ENCODE results near the gene INSC. TPM values are rescaled to one million over a fixed set of nuclear protein-coding genes. Genes with fewer than 3 reads are reported as not detected.
"Not testable (repeated sequence)": the region's sequence is repeated elsewhere in the genome, so short reads cannot be mapped to it uniquely, and the experiment has no call there.

INSC gene
- total RNA-seq: not detected

DNA sequence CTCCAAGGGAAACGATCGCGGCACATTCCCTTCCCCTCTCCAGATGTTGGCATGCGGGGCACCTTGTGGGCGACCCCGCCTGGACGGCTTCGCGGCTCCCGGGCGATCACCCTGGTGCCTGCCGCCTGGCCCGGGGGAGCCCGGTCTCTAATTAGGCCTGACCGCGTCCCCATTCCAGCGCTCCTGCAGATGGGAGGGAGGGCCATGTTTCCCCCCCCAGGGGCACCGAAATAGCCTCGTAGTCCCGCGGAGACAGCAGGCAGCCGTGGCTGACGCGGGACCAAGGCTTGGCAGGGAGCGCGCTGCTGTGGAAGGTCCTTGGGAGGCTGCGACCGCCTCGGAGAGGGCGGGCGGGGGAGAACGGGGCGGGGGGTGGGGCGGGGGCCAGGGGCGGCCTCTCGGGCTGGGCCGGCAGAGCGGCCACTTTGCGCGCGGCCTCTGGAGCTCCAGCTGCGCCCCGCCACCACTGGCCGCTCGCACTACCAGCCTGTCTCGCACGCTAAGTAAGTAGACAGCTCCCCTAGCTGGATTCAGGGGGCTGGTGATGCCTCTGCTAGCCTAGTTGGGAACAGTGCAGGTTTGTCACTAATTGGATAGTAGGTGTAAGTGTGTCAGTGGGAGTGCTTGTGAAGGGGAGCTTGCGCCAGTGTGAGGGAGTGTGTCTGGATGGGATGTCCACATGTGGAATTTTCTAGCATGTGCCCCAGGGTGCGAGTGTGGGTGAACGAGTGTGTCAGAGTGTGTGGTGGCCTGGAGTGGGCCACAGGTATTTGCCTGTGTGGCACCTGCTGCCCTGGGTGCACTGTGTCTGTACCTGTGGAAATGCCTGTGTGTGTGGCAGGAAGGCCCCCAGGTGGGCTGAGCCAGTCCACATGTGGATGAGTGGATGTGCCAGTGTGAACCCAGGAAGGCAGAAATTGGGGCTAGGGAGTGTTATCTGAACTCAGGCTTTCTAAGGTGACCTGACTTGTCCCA, at the start of gene INSC:
INSC (plus strand) TSS at position 423 of the 975 bp plus-strand sequence. CDS start 34,252 bp downstream, outside the sequence.
- DNase-seq (ENCODE audit: low read depth in 2 of 3, low spot score in 2 of 3): peak in 2 of 3 donors; percentile 27 to 50

DNA sequence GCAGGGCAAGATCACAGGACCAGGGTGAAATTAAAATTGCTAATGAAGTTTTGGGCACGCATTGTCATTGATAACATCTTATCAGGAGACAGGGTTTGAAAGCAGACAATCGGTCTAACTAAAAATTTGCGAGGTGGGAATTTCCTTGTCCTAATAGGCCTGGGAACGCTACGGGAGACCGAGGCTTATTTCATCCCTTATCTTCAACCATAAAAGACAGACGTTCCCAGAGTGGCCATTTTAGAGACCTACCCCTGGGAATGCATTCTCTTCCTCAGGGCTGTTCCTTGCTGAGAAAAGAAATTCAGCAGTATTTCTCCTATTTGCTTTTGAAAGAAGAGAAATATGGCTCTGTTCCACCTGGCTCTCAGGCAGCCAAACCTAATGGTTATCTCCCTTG, 45.0 kb upstream of the INSC start:
- DNase-seq (ENCODE audit: low read depth in 2 of 3, low spot score in 2 of 3): not testable (repeated sequence)

GRCh38 chr11:15071556-15072255, 43.0 kb upstream of the INSC start:
- no peak for DNase-seq (ENCODE audit: low read depth in 2 of 3, low spot score in 2 of 3)

- no peak for DNase-seq (ENCODE audit: low read depth in 2 of 3, low spot score in 2 of 3)
Measured at GRCh38 chr11:15072551-15073143, 42.1 kb upstream of the INSC start.

- no peak for DNase-seq (ENCODE audit: low read depth in 2 of 3, low spot score in 2 of 3)
Measured at GRCh38 chr11:15073361-15074205, 41.1 kb upstream of the INSC start, which contains the start of gene CALCB. TSS of gene CALCB (plus strand) at chr11:15073593. CDS start at chr11:15074719, 1,126 bp downstream.

GRCh38 chr11:15074206-15075161, 40.2 kb upstream of the INSC start:
- DNase-seq (ENCODE audit: low read depth in 2 of 3, low spot score in 2 of 3): peak; percentile 55 to 83 (median 64)

DNA sequence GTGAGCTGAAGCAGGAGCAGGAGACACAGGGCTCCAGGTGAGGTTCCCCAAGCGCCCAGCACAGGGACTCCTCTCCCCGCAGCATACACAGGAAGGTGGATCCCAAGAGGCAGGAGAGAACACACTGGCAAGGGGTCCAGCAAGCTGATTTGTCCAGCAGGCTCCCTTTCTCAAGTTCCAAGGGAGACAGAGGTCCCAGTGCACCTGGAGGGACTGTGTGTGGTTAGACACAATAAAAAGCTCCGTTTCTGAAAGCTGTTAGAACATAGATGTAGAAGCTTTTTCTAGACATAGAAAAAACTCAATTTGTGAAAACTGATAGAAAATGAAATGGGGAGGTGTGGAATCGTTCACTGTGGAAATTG, 39.6 kb upstream of the INSC start:
- no peak for DNase-seq (ENCODE audit: low read depth in 2 of 3, low spot score in 2 of 3)

- DNase-seq (ENCODE audit: low read depth in 2 of 3, low spot score in 2 of 3): no peak
Measured at GRCh38 chr11:15091175-15091574, 23.5 kb upstream of the INSC start.

GRCh38 chr11:15091625-15092024, 23.1 kb upstream of the INSC start:
- no peak for DNase-seq (ENCODE audit: low read depth in 2 of 3, low spot score in 2 of 3)

DNA sequence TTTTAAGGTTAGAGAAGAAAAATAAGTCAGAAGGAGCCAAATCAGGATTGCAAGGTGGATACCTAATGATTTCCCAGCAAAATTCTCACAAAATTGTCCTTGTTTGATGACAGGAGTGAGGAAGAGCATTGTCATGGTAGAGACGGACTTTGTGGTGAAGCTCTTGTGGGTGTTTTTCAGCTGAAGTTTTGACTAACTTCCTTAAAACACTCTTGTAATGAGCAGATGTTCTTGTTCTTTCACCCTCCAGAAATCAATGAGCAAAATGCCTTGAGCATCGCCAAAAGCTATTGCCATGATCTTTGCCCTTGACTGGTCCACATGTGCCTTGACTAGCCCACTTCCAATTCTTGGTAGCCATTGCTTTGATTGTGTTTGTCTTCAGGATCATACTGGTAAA, 21.3 kb upstream of the INSC start:
- DNase-seq (ENCODE audit: low read depth in 2 of 3, low spot score in 2 of 3): peak in 1 of 3 donors; percentile 59

DNA sequence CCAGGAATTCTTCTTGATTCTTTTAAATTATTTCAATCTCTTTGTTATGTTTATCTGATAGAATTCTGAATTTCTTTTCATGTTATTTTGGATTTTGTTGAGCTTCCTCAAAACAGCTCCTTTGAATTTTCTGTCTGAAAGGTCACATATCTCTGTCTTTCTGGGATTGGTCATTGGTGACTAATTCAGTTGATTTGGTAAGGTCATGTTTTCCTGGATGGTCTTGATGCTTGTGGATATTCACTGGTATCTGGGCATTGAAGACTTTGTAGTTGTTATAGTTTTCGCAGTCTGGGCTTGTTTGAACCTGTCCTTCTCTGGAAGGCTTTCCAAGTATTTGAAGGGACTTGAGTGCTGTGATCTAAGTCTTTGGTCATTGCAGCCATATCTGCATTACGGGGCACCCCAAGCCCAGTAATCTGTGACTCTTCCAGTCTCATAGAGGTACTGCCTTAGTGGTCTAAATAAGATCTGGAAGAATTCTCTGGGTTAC, 18.9 kb upstream of the INSC start:
- no peak for DNase-seq (ENCODE audit: low read depth in 2 of 3, low spot score in 2 of 3)

GRCh38 chr11:15097411-15097810, 17.3 kb upstream of the INSC start:
- no peak for DNase-seq (ENCODE audit: low read depth in 2 of 3, low spot score in 2 of 3)

DNA sequence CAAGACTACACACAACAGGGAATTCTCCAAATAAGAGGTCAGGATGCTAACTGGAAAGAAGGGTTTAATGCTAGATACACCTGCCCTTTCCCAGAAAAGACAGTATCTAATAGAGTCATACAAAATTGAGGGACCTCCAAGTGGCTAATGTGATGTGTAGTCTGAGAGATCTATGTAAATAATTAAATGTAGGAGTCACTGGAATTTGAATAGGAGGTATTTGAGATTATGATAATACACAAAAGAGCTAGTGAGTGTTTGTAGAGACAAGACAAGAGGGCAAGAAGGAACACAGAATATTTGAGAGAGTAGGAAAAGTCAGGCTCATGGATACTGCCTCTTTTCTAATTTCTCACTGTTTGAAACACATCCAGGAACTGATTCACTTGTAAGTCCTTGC, 15.5 kb upstream of the INSC start:
- no peak for DNase-seq (ENCODE audit: low read depth in 2 of 3, low spot score in 2 of 3)

DNA sequence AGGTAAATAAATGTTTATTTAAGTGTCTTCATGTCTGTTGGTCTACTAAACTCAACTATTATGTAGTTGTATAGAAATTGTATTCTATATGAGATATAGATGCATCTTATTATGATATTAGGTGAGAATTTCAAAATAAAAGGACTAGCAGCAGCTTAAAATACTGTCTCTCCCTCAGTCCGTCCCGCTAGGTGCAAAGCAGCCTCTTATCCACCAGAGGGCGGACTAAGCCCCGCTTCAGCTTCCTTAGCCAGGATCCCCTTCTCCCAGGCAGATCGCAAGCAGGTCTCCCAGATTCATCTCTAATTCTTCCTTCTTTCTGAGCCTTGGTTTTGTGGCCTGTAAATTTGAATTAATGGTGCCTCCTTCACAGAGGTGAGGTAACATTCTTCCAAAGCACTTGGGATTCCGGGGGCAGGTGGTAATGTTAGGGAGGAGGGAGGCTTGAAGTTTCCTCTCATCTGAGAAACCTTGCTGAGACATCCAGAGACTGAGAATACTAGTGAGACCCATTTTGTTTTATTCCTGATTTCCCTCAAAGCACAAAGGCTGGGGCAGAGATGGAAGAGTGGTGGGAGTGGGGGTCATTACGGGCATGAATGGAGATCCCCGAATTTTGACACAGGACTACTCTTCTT, 13.5 kb upstream of the INSC start:
- DNase-seq (ENCODE audit: low read depth in 2 of 3, low spot score in 2 of 3): peak; percentile 4 to 68 (median 48)

DNA sequence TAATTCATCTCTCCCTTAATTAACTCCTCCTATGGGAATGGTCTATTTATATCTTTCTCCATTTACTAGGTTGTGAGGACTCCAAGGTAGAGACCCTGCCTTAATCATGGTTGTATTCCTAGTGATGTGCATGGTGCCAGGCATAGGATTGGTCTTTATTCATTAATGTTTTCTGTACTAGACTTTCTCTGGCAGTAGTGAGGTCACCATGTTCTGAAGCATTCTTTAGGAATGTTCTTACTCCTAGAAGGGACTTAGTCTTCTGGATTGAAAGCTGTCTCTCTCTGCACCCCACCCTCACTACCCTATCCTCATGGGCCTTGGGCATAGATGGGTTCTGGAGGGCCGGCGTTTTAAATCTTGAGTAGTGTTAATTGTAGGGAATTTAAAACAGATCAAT, 10.6 kb upstream of the INSC start:
- no peak for DNase-seq (ENCODE audit: low read depth in 2 of 3, low spot score in 2 of 3)

DNA sequence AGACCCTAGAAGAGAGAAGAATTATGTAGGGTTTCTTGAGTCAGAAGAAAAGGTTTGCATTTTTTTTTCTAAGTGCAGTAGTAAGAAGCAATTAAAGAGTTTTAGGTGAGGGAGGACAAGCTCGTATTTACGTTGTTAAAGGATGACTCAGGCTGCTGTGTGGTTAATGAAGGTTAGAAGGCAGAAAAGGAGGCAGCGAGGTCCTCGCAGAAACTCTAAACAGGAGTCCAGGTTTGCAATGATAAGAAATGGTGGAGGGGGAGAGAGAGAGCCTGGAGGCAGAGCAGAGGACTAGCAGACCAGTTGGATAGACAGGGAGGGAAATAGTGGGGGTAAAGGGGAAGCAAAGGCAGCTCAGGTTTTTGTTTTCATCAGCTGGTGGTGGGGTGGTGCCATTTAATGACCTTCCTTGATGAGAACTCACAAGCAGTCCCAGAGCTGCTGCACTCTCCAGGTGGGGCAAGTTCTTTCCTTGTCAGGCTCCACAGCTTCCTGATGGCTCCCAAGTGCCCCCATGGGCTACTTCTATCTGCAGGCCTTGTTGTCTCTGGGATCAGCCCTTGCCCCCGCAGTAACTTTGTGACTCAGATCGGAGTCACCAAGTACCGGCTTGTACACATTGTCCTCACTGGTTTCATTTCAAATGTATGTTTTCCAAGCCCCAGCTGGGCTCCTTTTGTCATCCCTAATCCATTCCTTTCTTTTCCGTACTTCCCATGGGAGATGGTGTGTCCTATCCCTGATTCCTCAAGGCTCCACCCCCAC, 8.3 kb upstream of the INSC start:
- no peak for DNase-seq (ENCODE audit: low read depth in 2 of 3, low spot score in 2 of 3)

- no peak for DNase-seq (ENCODE audit: low read depth in 2 of 3, low spot score in 2 of 3)
Measured at GRCh38 chr11:15107730-15108515, 6.8 kb upstream of the INSC start.

All from hematopoietic multipotent progenitor cell (in vitro differentiated cells).